Kidney (tissue), 14 donors: ENCODE results near the gene CPED1. TPM values are rescaled to one million over a fixed set of nuclear protein-coding genes. Genes with fewer than 3 reads are reported as not detected.

Source experiments
- DNase-seq, 5 donors: peaks; one replicate each; pipeline ENCODE4 v3.0.0-alpha.2; 2013 to 2020
- FAIRE-seq: peaks from 2 replicates; lab custom pipeline; 2012; peaks lifted over from hg19 to GRCh38; lab: Jason Lieb, UNC
- H3K27ac ChIP-seq, 2 donors: one replicate each; pipeline ENCODE4 v1.7.0; 2013; ENCODE audit warnings: low read depth in 2 of 2, low read length in 2 of 2, inconsistent platforms in 1 of 2
- H3K27me3 ChIP-seq: one replicate; pipeline ENCODE4 v1.7.1; 2013; ENCODE audit warnings: low read length, inconsistent platforms; ENCODE audit not compliant: control insufficient read depth, insufficient read depth
- H3K36me3 ChIP-seq, 3 donors: one replicate each; pipeline versions ENCODE4 v1.7.0 to v1.7.1; 2013; ENCODE audit warnings: low read length in 3 of 3, control low read depth in 1 of 3, inconsistent platforms in 1 of 3; ENCODE audit not compliant: insufficient read depth in 3 of 3, control insufficient read depth in 2 of 3
- H3K4me1 ChIP-seq, 3 donors: one replicate each; pipeline versions ENCODE4 v1.7.0 to v1.7.1; 2013; ENCODE audit warnings: low read length in 3 of 3, inconsistent platforms in 1 of 3, low read depth in 1 of 3; ENCODE audit not compliant: control insufficient read depth in 2 of 3, insufficient read depth in 2 of 3
- H3K4me3 ChIP-seq, 3 donors: one replicate each; pipeline versions ENCODE4 v1.7.0 to v1.8.1; 2013; ENCODE audit warnings: low read length in 3 of 3, control low read depth in 1 of 3, inconsistent platforms in 1 of 3
- H3K9ac ChIP-seq, 3 donors: one replicate each; pipeline versions ENCODE4 v1.7.0 to v1.7.1; 2013; ENCODE audit warnings: low read length in 3 of 3, control low read depth in 1 of 3, inconsistent platforms in 1 of 3
- H3K9me3 ChIP-seq, 3 donors: one replicate each; pipeline versions ENCODE4 v1.7.0 to v1.7.1; 2013; ENCODE audit warnings: low read length in 3 of 3, control low read depth in 1 of 3, inconsistent platforms in 1 of 3; ENCODE audit not compliant: control insufficient read depth in 2 of 3, insufficient read depth in 1 of 3
- CTCF ChIP-seq: IDR thresholded peaks from 3 replicates; pipeline ENCODE4 v1.5.1; 2012; ENCODE audit warnings: mild to moderate bottlenecking, moderate library complexity, borderline replicate concordance; ENCODE audit not compliant: insufficient read depth; ENCODE audit errors: extremely low read depth
- intact Hi-C: fragments of 100-400 bp; cut with DNase I; formaldehyde crosslinking; loops from one replicate; pipeline ENCODE4 v1.11.1; 2022
- polyA plus RNA-seq: library from polyadenylated mRNA; stranded (reverse); fragments of 350-450 nt; fragmentation: Illumina TruSeq; extraction: RNeasy Lipid Tissue Mini Kit (QIAGEN cat#74804); gene quantifications from one replicate; pipeline ENCODE4 v1.2.3, GENCODE V29; 2014; ENCODE audit warnings: low read depth, low replicate concordance; ENCODE audit not compliant: insufficient read depth
- total RNA-seq: library from RNA; stranded (reverse); fragmentation: NEBNext Ultra II Directional; extraction: Animal tissue kit (Norgen Biotek cat#: 25700); gene quantifications from one replicate; pipeline ENCODE4 v1.2.1, GENCODE V29; 2021
- donor health status: control.
- donor health status: control.
- donor health status: control.
- donor health status: control.
- donor health status: control.
- donor health status: DM: yes; HTN: yes; CAD: no.
- donor health status: Normal renal cell carcinoma (clear cell type).

The CPED1 gene
- total and polyA plus RNA-seq, 2 donors from 2014 or later: 2.9 to 16.9 TPM

GRCh38 chr7:121151774-121152221 is 163.3 kb downstream of the CPED1 start:
- no peaks in the 10 kb centered on the region for H3K4me1 ChIP-seq
- intact Hi-C loops: no loop called here
- no peaks in the 10 kb centered on the region for H3K27me3 ChIP-seq
- H3K4me3 ChIP-seq: no peak overlapping the region
- no peak for DNase-seq
- no peak for FAIRE-seq
- no peaks in the 10 kb centered on the region for H3K9me3 ChIP-seq
- H3K27ac ChIP-seq: no peak overlapping the region
- H3K9ac ChIP-seq: no peak overlapping the region
- no peaks in the 10 kb centered on the region for H3K36me3 ChIP-seq
- TF ChIP-seq CTCF: no peak

- no peaks in the 10 kb centered on the region for H3K36me3 ChIP-seq
- H3K9me3 ChIP-seq: no peaks in the 10 kb centered on the region
- no peak for TF ChIP-seq CTCF
- no peak for FAIRE-seq
- H3K27me3 ChIP-seq: no peaks in the 10 kb centered on the region
- no peak overlapping the region for H3K9ac ChIP-seq
- no peaks in the 10 kb centered on the region for H3K4me1 ChIP-seq
- no peak for DNase-seq
- intact Hi-C loops: no loop called here
- no peak overlapping the region for H3K4me3 ChIP-seq
- H3K27ac ChIP-seq: no peak overlapping the region
Measured at GRCh38 chr7:121153411-121153810, 164.9 kb downstream of the CPED1 start.

GRCh38 chr7:121153995-121154394 is 165.5 kb downstream of the CPED1 start:
- intact Hi-C loops: no loop called here

More at GRCh38 chr7:121153995-121154394, 165.5 kb downstream of the CPED1 start:
- FAIRE-seq (no peak), DNase-seq (no peak)
- no peak for TF ChIP-seq CTCF
- no peak overlapping the region for H3K27ac ChIP-seq
- no peaks in the 10 kb centered on the region for H3K4me1 ChIP-seq
- H3K36me3 ChIP-seq: no peaks in the 10 kb centered on the region
- H3K27me3 ChIP-seq: no peaks in the 10 kb centered on the region
- H3K9me3 ChIP-seq: no peaks in the 10 kb centered on the region
- H3K9ac ChIP-seq: no peak overlapping the region
- H3K4me3 ChIP-seq: no peak overlapping the region
